OCI-LY1 (cell line): ENCODE results near the gene SEPHS2.
"Not testable (repeated sequence)": the region's sequence is repeated elsewhere in the genome, so short reads cannot be mapped to it uniquely, and the experiment has no call there.

Source experiments
- CTCF ChIP-seq: fragments of 200-600 bp; sonication (generic), shearing (Covaris generic); IDR thresholded peaks from 2 replicates; pipeline ENCODE4 v1.5.1; 2017; ENCODE audit warnings: mild to moderate bottlenecking, antibody characterized with exemption, low read length, moderate library complexity, mixed read lengths
- EZH2 ChIP-seq: fragments of 200-600 bp; sonication (generic), shearing (Covaris generic); IDR thresholded peaks from 2 replicates; pipeline ENCODE4 v1.8.0; 2017; ENCODE audit warnings: borderline replicate concordance, mixed run types, mild to moderate bottlenecking, antibody characterized with exemption, low read length, moderate library complexity, mixed read lengths

GRCh38 chr16:30452709-30453580 lies 7.3 kb upstream of the SEPHS2 start:
- TF ChIP-seq CTCF, EZH2: not testable (repeated sequence)
